Endometrium (tissue), 2 donors: ENCODE data around the gene IFIT1B.

Experiments
- FAIRE-seq: peaks from 2 replicates; lab custom pipeline; 2012; peaks lifted over from hg19 to GRCh38; lab: Jason Lieb, UNC
- donor health status: control.
- donor health status: control.

IFIT1B gene

GRCh38 chr10:89414146-89414878 lies 36.5 kb downstream of the IFIT1B start, which contains the start of gene IFIT5:
TSS of gene IFIT5 (plus strand) at chr10:89414568. CDS start at chr10:89414799, 231 bp downstream.
- FAIRE-seq: no peak

- no peak for FAIRE-seq
Measured at GRCh38 chr10:89414879-89415821, 37.3 kb downstream of the IFIT1B start.

- FAIRE-seq: no peak
Measured at GRCh38 chr10:89416465-89416864, 38.6 kb downstream of the IFIT1B start.

GRCh38 chr10:89419548-89419947 lies 41.7 kb downstream of the IFIT1B start:
- FAIRE-seq: no peak

- no peak for FAIRE-seq
Measured at GRCh38 chr10:89421018-89421476, 43.2 kb downstream of the IFIT1B start.

- FAIRE-seq: no peak
Measured at GRCh38 chr10:89425000-89425399, 47.1 kb downstream of the IFIT1B start.

- FAIRE-seq: peak; percentile 86
Measured at GRCh38 chr10:89426230-89426868, 48.5 kb downstream of the IFIT1B start.

GRCh38 chr10:89427629-89428028 lies 49.8 kb downstream of the IFIT1B start:
- FAIRE-seq: no peak

- FAIRE-seq: no peak
Measured at GRCh38 chr10:89428877-89429276, 51.0 kb downstream of the IFIT1B start.

GRCh38 chr10:89431977-89432376 lies 54.1 kb downstream of the IFIT1B start:
- FAIRE-seq: no peak
